ENCODE measurements around the gene FBN3.
A peak's percentile ranks its signal among the peaks of the same experiment; 100 is the strongest.
"Not testable (repeated sequence)": the region's sequence is repeated elsewhere in the genome, so short reads cannot be mapped to it uniquely, and the experiment has no call there.

The FBN3 gene

DNA sequence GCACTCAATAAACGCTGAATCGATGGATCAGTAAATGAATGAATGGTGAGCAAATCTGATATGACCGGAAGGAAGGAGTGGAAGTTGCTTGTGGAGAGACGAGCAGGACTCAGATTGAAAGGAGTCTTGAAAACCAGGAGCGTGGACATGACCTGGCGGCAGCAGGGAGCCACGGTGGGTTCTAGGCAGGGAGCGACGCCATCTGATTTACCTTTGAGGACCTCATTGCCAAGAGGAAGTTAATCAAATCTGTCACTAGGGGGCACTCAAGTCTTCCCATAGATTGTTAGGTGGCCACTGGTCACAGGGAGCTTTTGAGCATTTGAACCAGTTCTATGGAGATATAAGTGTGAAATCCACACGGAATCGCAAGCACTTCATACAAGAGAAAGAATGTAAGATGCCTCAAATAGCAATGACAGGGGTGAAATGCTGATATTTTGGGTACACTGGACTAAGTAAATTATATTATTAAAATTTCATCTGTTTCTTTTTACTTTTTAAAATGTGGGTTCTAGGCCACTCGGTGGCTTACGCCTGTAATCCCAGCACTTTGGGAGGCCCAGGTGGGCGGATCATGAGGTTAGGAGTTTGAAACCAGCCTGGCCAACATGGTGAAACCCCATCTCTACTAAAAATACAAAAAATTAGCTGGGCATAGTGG lies 9.2 kb upstream of the FBN3 start:
- DNase-seq (ENCODE audit: insufficient read length, low spot score), result peak; percentile 71
- FAIRE-seq, result peak; percentile 57
- no peak for TF ChIP-seq POLR2A (IDR thresholded peaks at IDR 0.05; ENCODE audit: low read depth, low read length)

DNA sequence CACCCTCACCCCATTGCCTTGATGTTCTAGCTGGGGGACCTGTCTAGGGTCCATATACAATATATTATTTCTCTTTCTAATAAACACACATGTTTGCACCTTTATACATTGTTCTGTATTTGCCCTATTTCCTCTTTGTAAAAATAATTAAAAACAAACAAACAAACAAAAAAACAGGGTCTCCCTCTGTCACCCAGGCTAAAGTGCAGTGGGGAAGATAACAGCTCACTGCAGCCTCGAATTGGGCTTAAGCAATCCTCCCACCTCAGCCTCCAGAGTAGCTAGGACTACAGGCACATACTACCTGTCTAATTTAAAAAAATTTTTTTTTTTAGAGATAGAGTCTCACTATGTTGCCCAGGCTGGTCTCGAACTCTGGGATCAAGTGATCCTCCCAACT lies 5.9 kb upstream of the FBN3 start:
- FAIRE-seq (no peak), DNase-seq (ENCODE audit: insufficient read length, low spot score) (no peak)
- no peak for TF ChIP-seq POLR2A (IDR thresholded peaks at IDR 0.05; ENCODE audit: low read depth, low read length)

GRCh38 chr19:8154014-8154413 lies 4.6 kb upstream of the FBN3 start:
- FAIRE-seq; DNase-seq (ENCODE audit: insufficient read length, low spot score): not testable (repeated sequence)

- no peak for TF ChIP-seq POLR2A (IDR thresholded peaks at IDR 0.05; ENCODE audit: low read depth, low read length)
- no peak for FAIRE-seq
- DNase-seq (ENCODE audit: insufficient read length, low spot score), result peak; percentile 6
Measured at GRCh38 chr19:8151767-8152035, 2.3 kb upstream of the FBN3 start.

DNA sequence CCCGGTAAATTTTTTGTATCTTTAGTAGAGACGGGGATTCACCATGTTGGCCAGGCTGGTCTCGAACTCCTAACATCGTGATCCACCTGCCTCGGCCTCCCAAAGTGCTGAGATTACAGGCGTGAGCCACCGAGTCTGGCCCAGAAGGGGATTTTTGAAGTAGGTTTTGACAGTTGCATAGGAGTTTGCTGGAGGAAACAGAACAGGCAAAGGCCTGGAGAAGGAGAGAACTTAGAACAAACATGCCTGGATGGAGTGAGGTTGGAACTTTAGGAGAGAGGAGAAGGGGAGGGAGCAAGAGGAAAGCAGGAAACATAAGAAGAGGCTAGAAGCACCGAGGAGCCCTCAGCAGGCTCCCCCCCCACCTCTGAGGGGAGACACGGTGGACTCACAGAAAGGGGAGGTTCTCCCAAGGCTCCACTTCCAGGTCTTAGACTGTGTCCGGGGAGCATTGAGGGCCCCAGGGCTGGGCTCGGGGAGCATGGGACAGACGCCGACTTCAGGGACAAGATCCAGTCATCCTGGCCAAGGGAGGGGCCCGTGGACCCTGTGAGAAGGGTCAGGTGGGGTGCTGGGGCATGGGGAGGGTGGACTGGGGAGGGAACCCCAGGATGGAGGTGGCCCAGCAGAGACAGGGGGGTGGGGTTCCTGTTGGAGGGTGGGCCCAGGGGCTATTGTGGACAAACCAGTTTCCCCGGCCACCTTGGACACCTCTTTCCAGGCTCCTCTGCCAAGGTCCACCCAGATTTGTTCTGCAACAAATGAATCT lies 1.8 kb upstream of the FBN3 start:
- TF ChIP-seq POLR2A (IDR thresholded peaks at IDR 0.05; ENCODE audit: low read depth, low read length), result no peak
- DNase-seq (ENCODE audit: insufficient read length, low spot score) (peak; percentile 5), FAIRE-seq (no peak)

DNA sequence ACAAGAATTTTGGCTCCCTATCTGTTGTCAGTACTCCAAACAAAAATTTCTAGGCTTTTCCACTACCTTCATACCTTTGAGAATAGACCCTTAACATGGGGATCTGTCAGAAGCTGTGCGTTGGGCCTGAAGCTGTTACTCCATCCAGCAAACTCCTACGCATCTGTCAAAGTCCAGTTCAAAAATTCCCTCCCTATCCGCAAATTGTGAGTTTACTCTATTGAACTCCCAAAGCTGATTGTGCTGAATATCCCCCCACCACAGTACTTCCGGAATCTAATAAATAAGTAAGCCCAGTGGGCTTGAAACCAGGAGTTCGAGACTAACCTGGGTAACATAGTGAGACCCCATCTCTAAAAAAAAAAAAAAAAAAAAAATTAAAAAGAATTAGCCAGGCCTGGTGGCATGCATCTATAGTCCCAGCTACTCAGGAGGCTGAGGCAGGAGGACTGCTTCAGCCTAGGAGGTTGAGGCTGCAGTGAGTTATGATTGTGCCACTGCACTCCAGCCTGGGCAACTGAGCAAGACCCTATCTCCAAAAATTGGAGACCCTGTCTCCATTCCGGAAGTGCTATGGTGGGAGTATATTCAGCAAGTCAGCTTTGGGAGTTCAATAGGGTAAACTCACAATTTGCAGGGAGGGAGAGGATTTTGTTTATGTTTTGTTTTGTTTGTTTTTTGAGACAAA lies 930 bp upstream of the FBN3 start:
- no peak for DNase-seq (ENCODE audit: insufficient read length, low spot score)
- FAIRE-seq, result no peak
- TF ChIP-seq POLR2A (IDR thresholded peaks at IDR 0.05; ENCODE audit: low read depth, low read length), result no peak

DNA sequence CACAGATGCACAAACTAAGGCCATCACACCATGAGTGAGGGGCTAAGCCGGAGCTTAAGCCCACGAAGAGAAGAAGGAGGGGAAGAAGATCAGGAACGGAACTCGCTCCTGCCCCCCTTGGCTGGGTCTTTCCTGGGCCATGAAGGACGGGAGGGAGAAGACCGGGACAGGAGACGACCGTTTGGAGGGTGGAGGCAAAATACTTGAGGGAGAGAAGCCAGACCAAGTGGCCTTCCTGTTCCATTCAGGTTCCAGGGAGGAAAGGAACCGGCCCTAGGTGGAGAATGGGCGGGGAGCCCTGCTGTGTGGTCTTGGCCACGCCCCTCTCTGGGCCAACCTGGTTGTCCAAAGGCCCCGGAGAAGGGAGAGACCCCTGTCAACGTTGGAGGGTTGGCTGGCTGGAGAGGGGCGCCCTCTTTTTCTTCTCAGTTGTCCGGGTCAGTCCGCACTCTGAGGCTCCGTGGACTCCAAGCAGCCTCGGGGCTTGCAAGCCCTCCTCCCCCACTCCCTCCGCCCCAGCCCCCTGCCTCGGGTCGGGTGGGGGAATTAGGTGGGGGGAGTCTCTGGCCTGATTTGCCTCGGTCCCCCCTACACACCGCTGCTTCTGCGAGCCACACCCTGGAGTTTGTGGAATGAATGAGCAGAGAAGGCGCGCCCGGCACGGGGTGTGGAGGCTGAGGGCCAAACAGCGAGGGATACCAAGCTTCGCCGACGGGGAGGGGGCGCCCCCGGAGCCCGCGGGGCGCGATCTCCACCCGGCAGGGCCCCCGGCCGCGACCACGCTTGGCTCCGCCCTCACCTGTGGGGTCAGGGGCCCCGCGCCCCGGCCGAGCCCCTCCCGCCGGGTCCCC lies 757 bp downstream of the FBN3 start:
- FAIRE-seq, result no peak
- no peak for DNase-seq (ENCODE audit: insufficient read length, low spot score)
- TF ChIP-seq POLR2A (IDR thresholded peaks at IDR 0.05; ENCODE audit: low read depth, low read length), result no peak

DNA sequence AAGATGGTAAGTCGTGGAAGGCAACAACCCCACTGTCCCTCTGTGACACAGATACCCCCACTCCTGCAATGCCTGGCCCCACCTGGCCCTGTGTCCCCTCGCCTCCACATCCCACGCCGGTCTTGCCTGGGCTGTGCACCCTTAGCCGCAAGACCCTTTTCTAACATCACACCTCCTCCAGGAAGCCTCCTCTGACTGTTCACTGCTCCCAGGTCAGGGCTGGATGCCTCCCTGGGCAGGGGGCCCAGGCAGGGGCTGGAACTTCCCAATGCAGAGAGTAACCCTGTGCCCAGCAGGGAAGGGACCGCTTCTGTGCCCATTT lies 1.3 kb downstream of the FBN3 start:
- TF ChIP-seq POLR2A (IDR thresholded peaks at IDR 0.05; ENCODE audit: low read depth, low read length), result no peak
- DNase-seq (ENCODE audit: insufficient read length, low spot score) (no peak), FAIRE-seq (no peak)

DNA sequence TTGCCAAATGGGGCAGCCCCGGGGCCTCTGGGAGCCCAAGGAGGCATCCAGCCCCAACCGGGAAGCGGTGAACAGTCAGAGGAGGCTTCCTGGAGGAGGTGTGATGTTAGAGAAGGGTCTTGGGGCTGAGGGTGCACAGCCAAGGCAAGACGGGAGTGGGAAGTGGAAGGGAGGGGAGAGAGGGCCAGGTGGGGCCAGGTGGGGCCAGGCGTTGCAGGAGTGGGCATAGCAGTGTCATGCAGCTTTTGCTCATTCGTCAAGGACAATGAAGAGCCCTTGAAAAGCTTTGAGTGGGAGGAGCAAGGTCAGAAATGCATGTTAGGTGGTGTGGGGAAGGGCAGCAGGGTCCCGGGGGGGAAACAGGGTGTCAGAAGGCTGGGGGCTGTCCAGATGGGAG lies 1.8 kb downstream of the FBN3 start:
- no peak for TF ChIP-seq POLR2A (IDR thresholded peaks at IDR 0.05; ENCODE audit: low read depth, low read length)
- no peak for FAIRE-seq
- no peak for DNase-seq (ENCODE audit: insufficient read length, low spot score)

DNA sequence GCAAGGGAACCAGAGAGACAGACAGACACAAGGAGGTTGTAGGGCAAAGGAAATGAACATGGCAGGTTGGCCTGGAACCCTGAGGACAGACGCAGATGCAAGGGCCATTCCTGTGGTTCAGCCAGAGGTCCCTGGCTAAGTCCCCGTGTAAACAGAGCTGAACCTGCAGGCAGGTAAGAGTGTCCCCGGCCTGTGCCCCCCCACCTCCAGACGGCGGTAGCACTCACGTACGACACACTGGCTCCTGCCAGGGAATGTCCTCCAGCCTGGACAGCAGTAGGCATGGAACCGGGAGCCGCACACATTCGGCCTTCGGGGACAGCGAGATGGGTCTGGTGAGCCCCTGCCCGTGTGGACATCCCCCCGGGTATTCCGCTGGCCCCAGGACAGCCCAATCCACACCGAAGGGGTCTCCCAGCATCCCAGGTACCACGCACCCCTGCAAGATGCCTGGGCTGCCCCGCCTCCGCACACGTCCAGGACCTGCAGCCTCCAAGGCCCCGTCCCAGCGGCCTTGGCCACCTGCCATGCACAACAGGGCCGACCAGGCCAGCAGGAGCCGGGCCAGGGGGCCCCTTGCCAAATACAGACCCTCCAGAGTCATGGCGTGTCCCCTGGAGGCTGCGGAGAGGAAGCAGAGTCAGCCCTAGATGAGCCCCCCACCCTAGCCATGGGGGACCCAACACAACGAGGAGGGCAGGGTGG lies 2.4 kb downstream of the FBN3 start:
- TF ChIP-seq POLR2A (IDR thresholded peaks at IDR 0.05; ENCODE audit: low read depth, low read length), result no peak
- FAIRE-seq (no peak), DNase-seq (ENCODE audit: insufficient read length, low spot score) (no peak)

GRCh38 chr19:8144273-8144995 lies 5.0 kb downstream of the FBN3 start:
- TF ChIP-seq POLR2A (IDR thresholded peaks at IDR 0.05; ENCODE audit: low read depth, low read length), result no peak
- FAIRE-seq (no peak), DNase-seq (ENCODE audit: insufficient read length, low spot score) (no peak)

GRCh38 chr19:8143041-8143440 lies 6.4 kb downstream of the FBN3 start:
- FAIRE-seq, result no peak
- TF ChIP-seq POLR2A (IDR thresholded peaks at IDR 0.05; ENCODE audit: low read depth, low read length), result no peak
- DNase-seq (ENCODE audit: insufficient read length, low spot score), result no peak

- FAIRE-seq (no peak), DNase-seq (ENCODE audit: insufficient read length, low spot score) (no peak)
- TF ChIP-seq POLR2A (IDR thresholded peaks at IDR 0.05; ENCODE audit: low read depth, low read length), result no peak
Measured at GRCh38 chr19:8142513-8142900, 6.9 kb downstream of the FBN3 start.
